ENCODE data around the gene LBX1. TPM values are rescaled to one million over a fixed set of nuclear protein-coding genes. Genes with fewer than 3 reads are reported as not detected.

Gene LBX1
- total RNA-seq, 1 experiment from 2014 or later, result not detected

GRCh38 chr10:101221963-101222531 is 7.2 kb downstream of the LBX1 start:
- Histone ChIP-seq H3K4me2 (ENCODE audit: low read length) (no peak overlapping the region), H3K36me3 (ENCODE audit: control insufficient read depth in 1 of 2, insufficient read depth in 2 of 2, low read length in 2 of 2) (no peaks in the 10 kb centered on the region), H3K9me2 (ENCODE audit: insufficient read depth) (no peaks in the 10 kb centered on the region), H3K9ac (ENCODE audit: low read length) (no peak overlapping the region), H3K27ac (ENCODE audit: low read depth, low read length) (no peak overlapping the region), H3K4me1 (ENCODE audit: control insufficient read depth in 1 of 2, insufficient read depth in 2 of 2, low read length in 2 of 2) (peaks cover 0 to 10% of the 10 kb centered on the region in 2 experiments; a peak in 1 of 4 replicates), H3K79me2 (ENCODE audit: insufficient read depth, low read length) (no peaks in the 10 kb centered on the region), H2AFZ (ENCODE audit: low read depth, low read length, poor library complexity, severe bottlenecking) (no peak overlapping the region), H3K4me3 (replicated peaks in 1 of 2; ENCODE audit: low read depth in 1 of 2, low read length in 2 of 2) (no peak overlapping the region), H4K20me1 (ENCODE audit: insufficient read depth) (no peaks in the 10 kb centered on the region), H3K27me3 (ENCODE audit: insufficient read depth, low read length) (no peaks in the 10 kb centered on the region), H3K9me3 (ENCODE audit: control insufficient read depth in 1 of 2, insufficient read depth in 1 of 2, low read depth in 1 of 2, low read length in 2 of 2) (no peaks in the 10 kb centered on the region)
- ATAC-seq, result no peak
- TF ChIP-seq SIN3A (IDR thresholded peaks at IDR 0.05; ENCODE audit: low read depth) (no peak), MAX (IDR thresholded peaks at IDR 0.05) (no peak)
- ChIA-PET POLR2A (no interaction called here), CTCF (no interaction called here), RAD21 (ENCODE audit: low non-redundant PET in 1 of 2, low total read pairs in 2 of 2, uncharacterized antibody in 2 of 2, unreplicated experiment in 2 of 2) (no interaction called here)
- no TSS peak for BruUV-seq (replicated peaks)
- intact Hi-C loops (cut with micrococcal nuclease), result no loop called here
- no peak for DNase-seq (ENCODE audit: low read depth, low spot score)

- CTCF ChIA-PET, result interaction anchor here (1.0 to 1.1 kb wide), 2 partner anchors 349 to 381 kb away, joined by 3 to 7 read pairs; no protein-coding TSS in a partner anchor
- Histone ChIP-seq H3K4me1 (ENCODE audit: control insufficient read depth in 1 of 2, insufficient read depth in 2 of 2, low read length in 2 of 2) (peaks cover 0 to 10% of the 10 kb centered on the region in 2 experiments; a peak in 1 of 4 replicates), H3K9me3 (ENCODE audit: control insufficient read depth in 1 of 2, insufficient read depth in 1 of 2, low read depth in 1 of 2, low read length in 2 of 2) (no peaks in the 10 kb centered on the region), H3K9ac (ENCODE audit: low read length) (no peak overlapping the region), H3K36me3 (ENCODE audit: control insufficient read depth in 1 of 2, insufficient read depth in 2 of 2, low read length in 2 of 2) (no peaks in the 10 kb centered on the region), H2AFZ (ENCODE audit: low read depth, low read length, poor library complexity, severe bottlenecking) (no peak overlapping the region), H4K20me1 (ENCODE audit: insufficient read depth) (no peaks in the 10 kb centered on the region), H3K9me2 (ENCODE audit: insufficient read depth) (no peaks in the 10 kb centered on the region), H3K27ac (ENCODE audit: low read depth, low read length) (no peak overlapping the region), H3K79me2 (ENCODE audit: insufficient read depth, low read length) (no peaks in the 10 kb centered on the region), H3K27me3 (ENCODE audit: insufficient read depth, low read length) (no peaks in the 10 kb centered on the region), H3K4me2 (ENCODE audit: low read length) (no peak overlapping the region), H3K4me3 (replicated peaks in 1 of 2; ENCODE audit: low read depth in 1 of 2, low read length in 2 of 2) (no peak overlapping the region)
- intact Hi-C loops (cut with micrococcal nuclease), result no loop called here
- no TSS peak for BruUV-seq (replicated peaks)
- DNase-seq (ENCODE audit: low read depth, low spot score), result no peak
- POLR2A ChIA-PET, result no interaction called here
- RAD21 ChIA-PET (ENCODE audit: low non-redundant PET in 1 of 2, low total read pairs in 2 of 2, uncharacterized antibody in 2 of 2, unreplicated experiment in 2 of 2), result interaction anchor here in 1 of 2 experiments (1.1 kb wide), 1 partner anchor 349 kb away, joined by 4 read pairs; no protein-coding TSS in a partner anchor
- TF ChIP-seq EZH2phosphoT487 (IDR thresholded peaks at IDR 0.05; ENCODE audit: borderline replicate concordance) (no peak), CEBPB (IDR thresholded peaks at IDR 0.05; ENCODE audit: low read depth) (no peak)
- TF ChIP-seq, protein P1, sequence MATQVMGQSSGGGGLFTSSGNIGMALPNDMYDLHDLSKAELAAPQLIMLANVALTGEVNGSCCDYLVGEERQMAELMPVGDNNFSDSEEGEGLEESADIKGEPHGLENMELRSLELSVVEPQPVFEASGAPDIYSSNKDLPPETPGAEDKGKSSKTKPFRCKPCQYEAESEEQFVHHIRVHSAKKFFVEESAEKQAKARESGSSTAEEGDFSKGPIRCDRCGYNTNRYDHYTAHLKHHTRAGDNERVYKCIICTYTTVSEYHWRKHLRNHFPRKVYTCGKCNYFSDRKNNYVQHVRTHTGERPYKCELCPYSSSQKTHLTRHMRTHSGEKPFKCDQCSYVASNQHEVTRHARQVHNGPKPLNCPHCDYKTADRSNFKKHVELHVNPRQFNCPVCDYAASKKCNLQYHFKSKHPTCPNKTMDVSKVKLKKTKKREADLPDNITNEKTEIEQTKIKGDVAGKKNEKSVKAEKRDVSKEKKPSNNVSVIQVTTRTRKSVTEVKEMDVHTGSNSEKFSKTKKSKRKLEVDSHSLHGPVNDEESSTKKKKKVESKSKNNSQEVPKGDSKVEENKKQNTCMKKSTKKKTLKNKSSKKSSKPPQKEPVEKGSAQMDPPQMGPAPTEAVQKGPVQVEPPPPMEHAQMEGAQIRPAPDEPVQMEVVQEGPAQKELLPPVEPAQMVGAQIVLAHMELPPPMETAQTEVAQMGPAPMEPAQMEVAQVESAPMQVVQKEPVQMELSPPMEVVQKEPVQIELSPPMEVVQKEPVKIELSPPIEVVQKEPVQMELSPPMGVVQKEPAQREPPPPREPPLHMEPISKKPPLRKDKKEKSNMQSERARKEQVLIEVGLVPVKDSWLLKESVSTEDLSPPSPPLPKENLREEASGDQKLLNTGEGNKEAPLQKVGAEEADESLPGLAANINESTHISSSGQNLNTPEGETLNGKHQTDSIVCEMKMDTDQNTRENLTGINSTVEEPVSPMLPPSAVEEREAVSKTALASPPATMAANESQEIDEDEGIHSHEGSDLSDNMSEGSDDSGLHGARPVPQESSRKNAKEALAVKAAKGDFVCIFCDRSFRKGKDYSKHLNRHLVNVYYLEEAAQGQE (IDR thresholded peaks at IDR 0.05; ENCODE audit: low read depth), result no peak
- ATAC-seq, result no peak
Measured at GRCh38 chr10:101221549-101221948, 7.7 kb downstream of the LBX1 start.
